Measurements from ENCODE around the gene ELP5. TPM values are rescaled to one million over a fixed set of nuclear protein-coding genes. Genes with fewer than 3 reads are reported as not detected.

ELP5 gene
- total RNA-seq, 4 donors from 2014 or later = 13.3 to 52.7 (median 26.7) TPM

DNA sequence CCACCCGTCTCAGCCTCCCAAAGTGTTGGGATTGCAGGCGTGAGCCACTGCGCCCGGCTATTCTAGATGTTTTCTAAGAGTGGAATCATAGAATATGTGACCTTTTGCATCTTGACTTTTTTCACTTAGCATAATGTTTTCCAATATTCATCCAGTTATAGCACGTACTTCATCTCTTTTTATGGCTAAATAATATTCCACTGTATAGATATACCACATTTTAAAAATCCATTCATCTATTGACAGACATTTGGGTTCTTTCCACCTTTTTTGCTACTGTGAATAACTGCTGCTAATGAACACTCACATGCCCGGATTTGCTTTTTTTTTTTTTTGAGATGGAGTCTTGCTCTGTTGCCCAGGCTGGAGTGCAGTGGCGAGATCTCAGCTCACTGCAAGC is 52.2 kb downstream of the ELP5 start:
- in situ Hi-C loops (cut with MboI; ENCODE audit: low sequenced_read_pairs in 4 of 4) = loop anchor here in 1 of 4 donors (10.0 kb wide), 1 partner anchor 49 kb away; the partner anchor contains the start of genes CTDNEP1 and ELP5
- Histone ChIP-seq H3K27ac (no peak overlapping the region), H3K4me3 (no peak overlapping the region), H3K36me3 (no peaks in the 10 kb centered on the region), H3K4me1 (peaks cover 4 to 7% of the 10 kb centered on the region in 2 donors), H3K9me3 (no peaks in the 10 kb centered on the region), H3K27me3 (no peaks in the 10 kb centered on the region)
- DNase-seq = no peak
- ATAC-seq = no peak
- intact Hi-C loops (cut with DNase I; ENCODE audit: low total_unique reads) = loop anchor here (10.0 kb wide), 1 partner anchor 541 kb away; no protein-coding TSS in a partner anchor
- no peak for TF ChIP-seq POLR2A (IDR thresholded peaks at IDR 0.05)
- TF ChIP-seq, protein P1, sequence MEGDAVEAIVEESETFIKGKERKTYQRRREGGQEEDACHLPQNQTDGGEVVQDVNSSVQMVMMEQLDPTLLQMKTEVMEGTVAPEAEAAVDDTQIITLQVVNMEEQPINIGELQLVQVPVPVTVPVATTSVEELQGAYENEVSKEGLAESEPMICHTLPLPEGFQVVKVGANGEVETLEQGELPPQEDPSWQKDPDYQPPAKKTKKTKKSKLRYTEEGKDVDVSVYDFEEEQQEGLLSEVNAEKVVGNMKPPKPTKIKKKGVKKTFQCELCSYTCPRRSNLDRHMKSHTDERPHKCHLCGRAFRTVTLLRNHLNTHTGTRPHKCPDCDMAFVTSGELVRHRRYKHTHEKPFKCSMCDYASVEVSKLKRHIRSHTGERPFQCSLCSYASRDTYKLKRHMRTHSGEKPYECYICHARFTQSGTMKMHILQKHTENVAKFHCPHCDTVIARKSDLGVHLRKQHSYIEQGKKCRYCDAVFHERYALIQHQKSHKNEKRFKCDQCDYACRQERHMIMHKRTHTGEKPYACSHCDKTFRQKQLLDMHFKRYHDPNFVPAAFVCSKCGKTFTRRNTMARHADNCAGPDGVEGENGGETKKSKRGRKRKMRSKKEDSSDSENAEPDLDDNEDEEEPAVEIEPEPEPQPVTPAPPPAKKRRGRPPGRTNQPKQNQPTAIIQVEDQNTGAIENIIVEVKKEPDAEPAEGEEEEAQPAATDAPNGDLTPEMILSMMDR (IDR thresholded peaks at IDR 0.05 in 4 of 5, conservative IDR thresholded peaks at IDR 0.05 in 1 of 5) = no peak

DNA sequence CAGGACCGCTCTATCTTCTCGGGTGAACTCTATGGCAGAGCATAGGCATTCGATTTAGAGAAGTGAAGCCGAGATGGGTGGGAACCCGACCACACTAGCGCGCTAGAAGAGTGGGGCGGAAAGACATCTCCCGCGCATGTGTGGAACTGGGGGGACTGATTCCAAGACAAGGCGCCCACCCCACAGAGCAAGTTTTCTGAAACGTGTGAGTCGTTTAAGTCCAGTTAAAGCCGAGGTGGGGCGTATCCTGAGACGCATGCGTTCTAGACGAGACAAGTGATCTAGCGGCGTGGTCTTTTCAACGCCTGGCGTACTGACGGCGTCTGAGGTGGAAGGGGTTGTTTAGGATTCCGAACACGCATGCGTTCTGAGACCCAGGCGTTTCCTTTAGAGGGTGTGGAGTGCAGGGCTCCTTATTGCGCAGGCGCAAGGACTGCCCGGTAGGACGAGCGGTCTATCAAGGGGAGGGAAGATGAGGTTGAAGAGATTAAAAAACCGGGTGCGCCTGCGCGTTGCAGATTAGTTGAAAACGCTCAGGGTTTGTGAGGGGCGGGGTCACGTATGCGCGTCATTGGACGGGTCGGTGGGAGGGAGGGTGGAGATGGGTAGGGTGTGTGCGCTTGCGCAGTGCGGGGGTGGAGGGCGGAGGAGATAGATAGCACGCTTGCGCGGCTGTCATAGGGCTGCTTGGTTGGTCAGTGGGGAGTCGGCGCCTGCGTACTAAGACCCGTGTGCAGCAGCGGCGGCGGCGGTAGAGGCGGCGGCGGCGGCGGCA is 55.1 kb downstream of the ELP5 start, which contains the start of gene EIF5A:
Gene EIF5A (plus strand): TSS at position 718 of the 775 bp plus-strand sequence. CDS start 2,008 bp downstream, outside the sequence.
- DNase-seq (peak; percentile 100), ATAC-seq (peak; percentile 82 to 84)
- peaks cover 4 to 26% of the 10 kb centered on the region in 2 donors for H3K36me3 ChIP-seq
- H3K4me1 ChIP-seq = peaks cover 29 to 31% of the 10 kb centered on the region in 2 donors
- intact Hi-C loops (cut with DNase I; ENCODE audit: low total_unique reads) (loop anchor here (1.0 to 10.0 kb wide), 7 partner anchors 22 to 538 kb away; partner anchors contain the start of genes ELP5, GABARAP, NEURL4 and POLR2A), in situ Hi-C loops (cut with MboI; ENCODE audit: low sequenced_read_pairs in 4 of 4) (loop anchor here in 1 of 4 donors (10.0 kb wide), 1 partner anchor 52 kb away; the partner anchor contains the start of genes CTDNEP1 and ELP5)
- H3K27me3 ChIP-seq = no peaks in the 10 kb centered on the region
- peak within 1 kb of the TSS; percentile 79 to 98 (median 84) for H3K4me3 ChIP-seq
- TF ChIP-seq, protein P1 (IDR thresholded peaks at IDR 0.05 in 4 of 5, conservative IDR thresholded peaks at IDR 0.05 in 1 of 5) = no peak
- peak; percentile 95 to 96 for TF ChIP-seq POLR2A (IDR thresholded peaks at IDR 0.05)
- no peaks in the 10 kb centered on the region for H3K9me3 ChIP-seq
- peak within 1 kb of the TSS; percentile 93 to 99 (median 98) for H3K27ac ChIP-seq

DNA sequence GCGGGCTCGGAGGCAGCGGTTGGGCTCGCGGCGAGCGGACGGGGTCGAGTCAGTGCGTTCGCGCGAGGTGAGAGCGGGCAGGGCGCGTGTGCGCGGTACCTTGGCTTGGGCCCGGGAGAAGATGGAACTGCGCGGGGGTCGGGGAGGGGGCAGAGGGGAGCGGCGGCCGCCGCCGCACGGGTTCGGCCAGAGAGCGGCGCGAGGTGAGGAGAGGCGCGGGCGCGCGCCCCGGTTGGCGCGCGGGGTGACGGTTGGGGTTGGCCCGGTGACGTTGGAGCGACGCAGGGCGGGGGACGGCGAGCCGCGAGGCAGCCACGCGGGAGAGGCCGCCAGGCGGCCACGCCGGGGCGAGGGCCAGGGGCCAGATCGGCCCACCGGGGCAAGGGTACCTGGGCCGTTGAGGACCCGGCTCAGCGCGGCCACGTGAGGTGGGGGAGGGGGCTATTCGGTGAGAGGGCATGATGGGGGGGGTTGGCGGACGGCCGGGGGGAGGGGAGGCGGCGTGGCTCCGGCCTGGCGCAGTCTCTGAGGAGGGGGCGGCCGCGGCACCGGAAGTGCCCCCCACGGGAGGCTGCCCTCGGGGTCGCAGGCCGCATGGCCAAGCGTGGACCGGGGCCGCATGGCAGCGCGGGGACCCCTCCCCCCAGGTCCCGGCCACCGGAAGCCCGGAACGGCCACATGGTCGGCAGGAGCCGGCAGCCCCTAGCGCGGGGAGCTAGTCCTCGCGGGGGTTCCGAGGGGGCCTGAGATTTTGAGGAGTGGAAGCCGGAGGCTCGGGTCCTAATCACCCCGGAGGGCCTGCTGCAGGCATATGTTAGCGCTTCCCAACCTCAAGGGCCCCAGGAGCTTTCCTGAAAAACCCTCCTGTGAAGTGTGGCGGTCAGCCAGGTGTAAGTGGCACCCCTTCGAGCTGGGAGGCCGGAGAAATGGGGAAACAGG is 55.9 kb downstream of the ELP5 start:
- Histone ChIP-seq H3K36me3 (peaks cover 4 to 34% of the 10 kb centered on the region in 2 donors), H3K27me3 (no peaks in the 10 kb centered on the region), H3K4me3 (peak overlapping the region; percentile 79 to 98 (median 84)), H3K27ac (peak overlapping the region; percentile 93 to 99 (median 98)), H3K4me1 (peaks cover 34 to 36% of the 10 kb centered on the region in 2 donors), H3K9me3 (no peaks in the 10 kb centered on the region)
- in situ Hi-C loops (cut with MboI; ENCODE audit: low sequenced_read_pairs in 4 of 4) (loop anchor here in 1 of 4 donors (10.0 kb wide), 1 partner anchor 53 kb away; the partner anchor contains the start of genes CTDNEP1 and ELP5), intact Hi-C loops (cut with DNase I; ENCODE audit: low total_unique reads) (loop anchor here (1.0 to 10.0 kb wide), 7 partner anchors 21 to 537 kb away; partner anchors contain the start of genes ELP5, GABARAP, NEURL4 and POLR2A)
- TF ChIP-seq, protein P1 (IDR thresholded peaks at IDR 0.05 in 4 of 5, conservative IDR thresholded peaks at IDR 0.05 in 1 of 5) = peak in 2 of 5 experiments; percentile 15 to 35
- no peak for TF ChIP-seq POLR2A (IDR thresholded peaks at IDR 0.05)
- ATAC-seq (peak; percentile 12), DNase-seq (peak in 1 of 2 donors; percentile 66)

All from gastrocnemius medialis (tissue), 4 donors.